ENCODE results near the gene CNGA4.
A peak's percentile ranks its signal among the peaks of the same experiment; 100 is the strongest.

Gene CNGA4

GRCh38 chr11:6251120-6251733 is 12.3 kb downstream of the CNGA4 start:
- no peak overlapping the region for H2AFZ ChIP-seq (ENCODE audit: low read length)
- peak; percentile 29 for DNase-seq
- peak; percentile 74 for TF ChIP-seq CTCF (IDR thresholded peaks at IDR 0.05; ENCODE audit: low read length)
- TF ChIP-seq EZH2 (optimal IDR thresholded peaks at IDR 0.05; ENCODE audit: low read depth, low read length): no peak
- no peak overlapping the region for H3K4me2 ChIP-seq (ENCODE audit: low read depth, low read length)
- H3K4me1 ChIP-seq (ENCODE audit: low read length): no peaks in the 10 kb centered on the region
- H3K36me3 ChIP-seq (replicated peaks; ENCODE audit: insufficient read depth, low read length): no peaks in the 10 kb centered on the region
- H3K9me2 ChIP-seq (replicated peaks; ENCODE audit: insufficient read depth, low read length): no peaks in the 10 kb centered on the region
- H3F3A ChIP-seq (ENCODE audit: insufficient read depth, low read length): no peaks in the 10 kb centered on the region
- no peaks in the 10 kb centered on the region for H3K79me2 ChIP-seq (ENCODE audit: low read length)
- H3K27me3 ChIP-seq (replicated peaks; ENCODE audit: insufficient read depth, low read length): no peaks in the 10 kb centered on the region
- H3K9ac ChIP-seq (ENCODE audit: low read length): no peak overlapping the region
- no peak overlapping the region for H3K4me3 ChIP-seq (ENCODE audit: low read length)
- H3K9me3 ChIP-seq (replicated peaks; ENCODE audit: insufficient read depth, low read length): no peaks in the 10 kb centered on the region
- H3K27ac ChIP-seq (ENCODE audit: low read length): no peak overlapping the region
- no peaks in the 10 kb centered on the region for H4K20me1 ChIP-seq (ENCODE audit: insufficient read depth, low read length)

GRCh38 chr11:6251990-6252473 is 13.1 kb downstream of the CNGA4 start:
- H3K4me2 ChIP-seq (ENCODE audit: low read depth, low read length): no peak overlapping the region
- no peaks in the 10 kb centered on the region for H3K9me3 ChIP-seq (replicated peaks; ENCODE audit: insufficient read depth, low read length)
- no peaks in the 10 kb centered on the region for H3K9me2 ChIP-seq (replicated peaks; ENCODE audit: insufficient read depth, low read length)
- H3K79me2 ChIP-seq (ENCODE audit: low read length): no peaks in the 10 kb centered on the region
- H4K20me1 ChIP-seq (ENCODE audit: insufficient read depth, low read length): no peaks in the 10 kb centered on the region
- no peak for TF ChIP-seq EZH2 (optimal IDR thresholded peaks at IDR 0.05; ENCODE audit: low read depth, low read length)
- no peak for TF ChIP-seq CTCF (IDR thresholded peaks at IDR 0.05; ENCODE audit: low read length)
- TF ChIP-seq EZH2phosphoT487 (IDR thresholded peaks at IDR 0.05; ENCODE audit: low read length): no peak
- no peak overlapping the region for H3K27ac ChIP-seq (ENCODE audit: low read length)
- no peaks in the 10 kb centered on the region for H3K27me3 ChIP-seq (replicated peaks; ENCODE audit: insufficient read depth, low read length)
- no peaks in the 10 kb centered on the region for H3K36me3 ChIP-seq (replicated peaks; ENCODE audit: insufficient read depth, low read length)
- H3F3A ChIP-seq (ENCODE audit: insufficient read depth, low read length): no peaks in the 10 kb centered on the region
- H2AFZ ChIP-seq (ENCODE audit: low read length): no peak overlapping the region
- H3K4me3 ChIP-seq (ENCODE audit: low read length): no peak overlapping the region
- DNase-seq: no peak
- no peak overlapping the region for H3K9ac ChIP-seq (ENCODE audit: low read length)
- no peaks in the 10 kb centered on the region for H3K4me1 ChIP-seq (ENCODE audit: low read length)

GRCh38 chr11:6253197-6253596 is 14.3 kb downstream of the CNGA4 start:
- DNase-seq: no peak
- H2AFZ ChIP-seq (ENCODE audit: low read length): no peak overlapping the region
- no peaks in the 10 kb centered on the region for H3F3A ChIP-seq (ENCODE audit: insufficient read depth, low read length)
- H3K4me2 ChIP-seq (ENCODE audit: low read depth, low read length): no peak overlapping the region
- no peaks in the 10 kb centered on the region for H3K79me2 ChIP-seq (ENCODE audit: low read length)
- TF ChIP-seq EZH2phosphoT487 (IDR thresholded peaks at IDR 0.05; ENCODE audit: low read length) (no peak), EZH2 (optimal IDR thresholded peaks at IDR 0.05; ENCODE audit: low read depth, low read length) (no peak), CTCF (IDR thresholded peaks at IDR 0.05; ENCODE audit: low read length) (no peak)
- H3K9ac ChIP-seq (ENCODE audit: low read length): no peak overlapping the region
- H3K9me3 ChIP-seq (replicated peaks; ENCODE audit: insufficient read depth, low read length): no peaks in the 10 kb centered on the region
- H3K4me3 ChIP-seq (ENCODE audit: low read length): no peak overlapping the region
- no peak overlapping the region for H3K27ac ChIP-seq (ENCODE audit: low read length)
- H3K36me3 ChIP-seq (replicated peaks; ENCODE audit: insufficient read depth, low read length): no peaks in the 10 kb centered on the region
- H3K27me3 ChIP-seq (replicated peaks; ENCODE audit: insufficient read depth, low read length): no peaks in the 10 kb centered on the region
- H4K20me1 ChIP-seq (ENCODE audit: insufficient read depth, low read length): no peaks in the 10 kb centered on the region
- no peaks in the 10 kb centered on the region for H3K9me2 ChIP-seq (replicated peaks; ENCODE audit: insufficient read depth, low read length)
- H3K4me1 ChIP-seq (ENCODE audit: low read length): no peaks in the 10 kb centered on the region
